ENCODE data around the gene METTL15.
"Not testable (repeated sequence)": the region's sequence is repeated elsewhere in the genome, so short reads cannot be mapped to it uniquely, and the experiment has no call there.

The METTL15 gene

DNA sequence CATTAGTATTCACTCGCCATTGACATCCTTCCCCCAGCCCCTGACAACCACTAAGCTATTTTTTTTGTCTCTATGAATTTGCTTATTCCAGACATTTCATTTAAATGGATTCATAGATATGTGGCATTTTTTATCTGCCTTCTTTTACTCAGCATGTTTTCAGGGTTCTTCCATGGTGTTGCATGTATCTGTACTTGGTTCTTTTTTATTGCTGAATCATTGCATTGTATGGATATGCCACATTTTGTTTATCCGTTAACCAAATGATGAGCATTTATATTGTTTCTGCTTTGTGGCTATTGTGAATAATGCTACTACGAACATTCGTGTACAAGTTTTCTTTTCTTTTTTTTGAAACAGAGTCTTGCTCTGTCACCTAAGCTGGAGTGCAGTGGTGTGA, 5.9 kb downstream of the METTL15 start:
- no peak for DNase-seq

DNA sequence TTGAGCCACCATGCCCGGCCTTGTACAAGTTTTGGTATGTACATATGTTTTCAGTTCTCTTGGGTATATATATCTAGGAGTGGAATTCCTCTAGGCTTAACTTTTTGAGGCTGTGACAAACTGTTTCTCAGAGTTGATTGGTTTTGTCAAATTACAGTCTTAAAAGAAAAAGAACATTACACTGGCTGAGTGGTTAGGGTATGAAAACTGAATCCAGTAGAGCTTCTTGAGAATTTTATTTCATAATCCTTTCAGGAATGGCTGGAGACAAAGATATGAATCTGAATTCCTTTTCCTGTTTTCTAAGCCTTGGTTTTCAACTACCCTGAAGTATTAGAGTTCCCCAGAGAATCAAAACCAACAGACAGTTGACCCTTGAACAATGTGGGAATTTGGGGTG, 6.5 kb downstream of the METTL15 start:
- no peak for DNase-seq

DNA sequence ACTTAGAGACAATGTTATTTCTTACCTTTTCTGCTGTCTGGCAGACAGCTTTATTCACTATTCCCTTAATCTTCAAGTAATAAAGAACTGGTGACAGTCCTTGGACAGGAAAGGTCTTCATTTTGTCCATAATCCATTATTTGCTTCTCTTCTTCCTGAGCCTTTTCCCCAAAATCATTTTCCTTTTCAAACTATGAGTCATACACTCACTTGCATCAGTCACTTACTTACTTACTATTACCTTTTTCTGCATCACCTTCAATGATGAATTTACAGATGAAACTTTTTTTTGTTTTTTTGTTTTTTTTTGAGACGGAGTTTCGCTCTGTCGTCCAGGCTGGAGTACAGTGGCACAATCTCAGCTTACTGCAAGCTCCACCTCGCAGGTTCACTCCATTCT, 9.5 kb downstream of the METTL15 start:
- no peak for DNase-seq

GRCh38 chr11:28123151-28123581, 15.0 kb downstream of the METTL15 start:
- DNase-seq: no peak

DNA sequence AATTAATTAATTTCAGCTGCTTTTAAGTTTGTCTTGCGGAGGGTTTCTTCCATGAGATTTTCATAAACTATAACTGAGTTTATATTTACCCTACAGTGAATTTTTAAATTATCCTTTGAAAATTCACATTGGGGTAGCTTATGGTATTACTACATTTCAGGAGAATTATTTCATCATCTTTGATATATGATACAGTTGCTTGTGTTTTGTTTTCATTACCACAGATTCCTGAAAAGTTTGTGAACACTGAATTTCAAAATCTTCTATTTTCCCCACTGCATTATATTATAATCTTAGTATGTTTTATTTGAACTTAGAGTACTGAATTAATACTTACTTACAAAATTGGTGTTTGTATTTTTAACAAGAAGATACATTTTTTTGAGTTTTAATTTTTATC, 24.4 kb downstream of the METTL15 start:
- no peak for DNase-seq

DNA sequence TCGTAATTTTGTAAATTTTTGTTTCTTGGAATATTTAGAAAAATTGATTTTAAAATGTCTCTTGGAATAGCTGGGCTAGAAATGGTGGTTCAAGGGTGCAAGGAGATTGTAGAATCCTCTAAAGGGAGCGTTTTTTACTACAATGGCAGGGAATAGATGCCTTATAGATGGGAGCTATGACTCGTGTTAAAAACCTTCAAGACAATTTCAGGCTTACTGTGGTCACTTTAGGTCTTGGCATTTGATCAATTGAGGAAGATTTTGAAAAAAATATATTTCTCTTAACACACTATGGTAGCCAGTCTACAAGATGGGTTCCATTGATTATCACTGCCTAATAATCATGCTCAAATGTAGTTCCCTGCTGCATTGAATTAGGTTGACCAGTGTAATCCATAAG, 25.0 kb downstream of the METTL15 start:
- DNase-seq: no peak

- DNase-seq: not testable (repeated sequence)
These were observed 28.0 kb downstream of the METTL15 start for GRCh38 chr11:28136157-28136556.

DNA sequence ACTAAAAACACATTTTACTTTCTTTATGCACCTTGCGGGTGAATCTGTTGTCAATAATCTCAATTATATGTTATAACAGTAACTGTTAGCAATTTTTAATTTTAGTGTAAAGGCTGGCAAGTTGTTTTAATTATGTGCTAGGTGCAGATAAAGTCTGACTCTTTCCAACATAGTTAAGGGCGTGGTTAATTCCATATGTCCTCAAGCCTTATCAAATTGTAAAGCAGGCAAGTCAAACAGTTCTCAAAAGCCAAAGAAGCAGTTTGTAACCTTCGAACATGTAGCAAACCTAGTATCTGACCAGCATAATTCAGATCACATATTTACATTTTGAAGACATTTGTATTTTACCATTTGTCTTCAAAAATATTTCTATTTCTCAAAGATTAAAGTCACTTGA, 29.2 kb downstream of the METTL15 start:
- DNase-seq: no peak

GRCh38 chr11:28137832-28138231, 29.6 kb downstream of the METTL15 start:
- DNase-seq: no peak

- DNase-seq: no peak
These were observed 31.7 kb downstream of the METTL15 start for GRCh38 chr11:28139841-28140415.

DNA sequence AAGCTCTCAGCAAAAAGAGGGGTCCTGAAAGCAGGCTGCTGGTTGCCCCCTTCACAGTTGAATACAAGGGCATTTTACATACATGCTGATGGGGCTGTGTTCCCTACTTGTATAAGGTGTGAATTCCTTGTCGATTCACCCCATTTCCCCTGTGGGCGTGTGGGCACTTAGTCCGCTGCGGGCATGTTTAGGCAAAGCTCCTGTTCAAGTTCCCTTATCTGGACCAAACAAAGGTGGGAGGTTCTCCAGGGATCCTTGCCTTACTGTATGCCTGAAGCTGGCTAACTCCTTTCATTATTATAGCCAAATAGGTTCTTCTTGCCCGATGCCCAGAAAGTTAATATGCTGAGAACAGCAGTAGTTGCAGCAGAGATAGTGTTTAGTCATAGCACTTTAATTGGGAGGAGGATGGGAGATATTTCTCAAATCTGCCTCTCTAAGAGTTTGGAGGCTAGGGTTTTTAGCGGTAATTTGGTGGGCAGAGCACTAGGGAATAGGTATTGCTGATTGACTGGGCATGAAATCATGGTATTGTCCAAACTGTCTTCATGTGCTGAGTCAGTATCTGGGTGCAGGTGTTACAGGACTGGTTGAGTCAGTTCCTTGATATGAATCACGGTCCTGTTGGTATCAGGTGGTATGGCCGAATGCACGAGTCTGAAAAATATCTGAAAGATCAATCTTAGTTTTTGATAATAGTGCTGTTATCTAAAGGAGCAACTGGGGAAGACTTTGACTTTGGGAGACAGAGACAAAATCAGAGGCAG, 32.7 kb downstream of the METTL15 start:
- DNase-seq: no peak

GRCh38 chr11:28142724-28143123, 34.5 kb downstream of the METTL15 start:
- DNase-seq: no peak

GRCh38 chr11:28144808-28145207, 36.6 kb downstream of the METTL15 start:
- DNase-seq: no peak

DNA sequence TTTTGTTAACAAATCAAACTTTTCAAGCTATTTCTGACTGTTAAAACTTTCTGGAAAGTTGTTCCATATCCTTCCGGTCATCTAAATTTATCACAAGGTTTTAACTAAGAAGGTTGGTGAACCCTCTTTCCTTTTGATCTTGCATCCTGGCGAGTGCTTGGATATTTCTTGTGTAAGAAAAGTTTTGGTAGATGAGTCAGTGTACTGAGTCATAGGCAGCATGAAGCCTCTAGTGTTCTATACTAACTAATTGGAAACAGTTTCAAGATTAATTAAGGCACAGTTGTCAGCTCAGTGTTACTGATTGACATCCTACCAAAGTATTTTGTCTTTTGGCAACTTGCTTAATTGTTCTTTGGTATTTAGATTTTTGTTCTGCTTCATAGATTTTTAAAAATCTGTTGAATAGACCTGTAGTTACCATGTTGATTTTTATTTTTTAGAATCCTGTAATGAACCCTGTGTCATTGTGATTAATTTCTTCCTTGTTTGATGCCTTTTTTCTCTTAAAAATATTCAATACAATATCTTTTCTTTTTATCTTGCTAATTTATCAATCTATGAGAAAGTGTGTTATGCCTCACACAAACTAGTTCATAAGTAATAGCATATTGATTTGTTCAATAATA, 38.0 kb downstream of the METTL15 start:
- DNase-seq: no peak

- no peak for DNase-seq
These were observed 44.6 kb downstream of the METTL15 start for GRCh38 chr11:28152743-28153142.

- DNase-seq: no peak
These were observed 45.4 kb downstream of the METTL15 start for GRCh38 chr11:28153586-28153985.

DNA sequence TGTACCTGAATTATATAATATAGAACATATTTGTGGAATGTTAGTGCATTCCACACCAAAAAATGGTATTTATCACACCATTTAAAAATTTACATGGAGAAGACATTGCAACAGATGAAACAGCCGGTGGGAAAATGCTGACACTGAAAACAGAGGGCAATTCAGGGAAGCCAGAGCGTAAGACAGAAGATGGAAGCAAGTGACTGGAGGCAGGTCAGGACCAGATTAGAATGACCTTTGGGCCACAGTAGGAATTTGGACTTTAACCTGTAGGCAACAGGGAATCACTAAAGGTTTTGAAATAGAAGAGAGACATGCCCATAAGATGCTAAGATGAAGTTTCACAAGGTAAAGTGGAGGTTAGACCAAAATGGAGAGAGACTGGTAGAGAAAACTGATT, 60.5 kb downstream of the METTL15 start:
- no peak for DNase-seq

- no peak for DNase-seq
These were observed 61.6 kb downstream of the METTL15 start for GRCh38 chr11:28169816-28170215.

DNA sequence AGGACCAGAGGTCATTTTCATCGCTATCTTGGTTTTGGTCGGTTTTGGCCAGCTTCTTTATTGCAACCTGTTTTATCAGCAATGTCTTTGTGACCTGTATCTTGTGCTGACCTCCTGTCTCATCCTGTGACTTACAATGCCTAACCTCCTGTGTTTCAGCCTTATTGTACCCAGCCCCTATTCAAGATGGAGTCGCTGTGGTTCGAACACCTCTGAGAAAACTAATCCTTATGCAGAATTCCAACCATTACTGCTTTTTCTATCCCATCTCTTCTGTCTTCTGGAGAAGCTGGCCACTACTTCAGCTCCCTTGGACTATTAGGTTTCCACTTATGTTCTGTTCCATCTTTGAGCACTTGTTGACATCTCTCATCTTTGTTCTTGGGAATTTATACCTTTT, 62.6 kb downstream of the METTL15 start:
- no peak for DNase-seq

DNA sequence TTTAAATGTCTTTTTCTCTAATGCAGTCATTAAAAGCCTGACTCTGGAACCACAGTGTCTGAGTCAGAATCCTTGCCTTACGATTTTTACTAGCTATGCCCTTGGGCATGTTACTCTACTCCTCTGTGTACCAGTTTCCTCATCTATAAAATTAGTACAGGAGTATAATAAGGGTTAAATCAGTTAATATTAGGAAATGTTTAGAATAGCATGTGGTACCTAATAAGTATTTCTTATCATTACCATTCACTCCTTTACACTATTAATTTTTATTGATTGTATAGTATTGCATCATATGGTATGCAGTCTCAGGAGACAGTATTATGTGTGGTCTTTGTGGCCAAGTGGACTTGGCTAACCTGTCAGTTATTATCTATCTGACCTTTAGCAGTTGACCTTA, 68.2 kb downstream of the METTL15 start:
- DNase-seq: no peak

GRCh38 chr11:28195449-28195848, 87.3 kb downstream of the METTL15 start:
- DNase-seq: no peak

DNA sequence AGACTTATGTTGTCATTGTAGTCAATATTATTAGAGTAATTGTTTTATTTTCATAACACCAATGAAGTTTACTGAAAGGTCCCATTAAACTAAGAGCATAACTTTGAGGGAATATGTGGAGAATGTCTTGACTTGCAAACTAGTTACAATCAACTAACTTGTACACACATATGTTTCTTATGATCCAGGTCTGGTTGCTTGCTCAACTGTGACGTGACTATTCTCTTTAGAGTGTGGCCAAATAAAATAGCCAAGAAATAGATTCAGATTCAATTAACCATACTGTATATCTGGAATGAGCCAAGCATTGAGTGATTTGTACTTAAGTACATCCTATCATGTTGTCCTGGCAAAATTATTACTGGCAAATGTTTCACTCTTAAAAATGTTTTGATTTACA, 101.7 kb downstream of the METTL15 start:
- no peak for DNase-seq

GRCh38 chr11:28222063-28222462, 113.9 kb downstream of the METTL15 start:
- DNase-seq: not testable (repeated sequence)

- DNase-seq: no peak
These were observed 115.4 kb downstream of the METTL15 start for GRCh38 chr11:28223577-28223976.
